ENCODE data around the gene ABCC4. TPM values are rescaled to one million over a fixed set of nuclear protein-coding genes. Genes with fewer than 3 reads are reported as not detected.

The ABCC4 gene
- polyA plus RNA-seq, 1 experiment = 140 TPM

DNA sequence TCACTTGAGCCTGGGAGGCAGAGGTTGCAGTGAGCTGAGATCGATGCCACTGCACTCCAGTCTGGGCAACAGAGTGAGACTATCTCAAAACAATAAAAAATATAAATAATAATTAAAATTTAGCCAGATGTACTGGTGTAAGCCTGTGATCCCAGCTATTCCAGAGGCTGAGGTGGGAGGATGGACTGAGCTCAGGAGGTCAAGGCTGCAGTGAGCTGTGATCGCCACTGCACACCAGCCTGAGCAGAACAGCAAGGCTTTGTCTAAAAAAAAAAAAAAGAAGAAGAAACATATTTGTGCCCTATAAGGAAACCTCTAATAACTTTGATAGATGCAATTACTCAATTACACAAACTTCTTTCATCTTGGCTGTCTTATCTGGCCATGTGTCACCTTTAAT, 52.3 kb downstream of the ABCC4 start:
- Histone ChIP-seq H3K27ac (ENCODE audit: low read depth, low read length) (no peak overlapping the region), H3K4me3 (ENCODE audit: low read depth, low read length) (no peak overlapping the region), H3K27me3 (ENCODE audit: control insufficient read depth, insufficient read depth, low read length) (no peaks in the 10 kb centered on the region), H3K9me3 (ENCODE audit: control insufficient read depth, insufficient read depth, low read length) (no peaks in the 10 kb centered on the region)
- TF ChIP-seq, protein P1, sequence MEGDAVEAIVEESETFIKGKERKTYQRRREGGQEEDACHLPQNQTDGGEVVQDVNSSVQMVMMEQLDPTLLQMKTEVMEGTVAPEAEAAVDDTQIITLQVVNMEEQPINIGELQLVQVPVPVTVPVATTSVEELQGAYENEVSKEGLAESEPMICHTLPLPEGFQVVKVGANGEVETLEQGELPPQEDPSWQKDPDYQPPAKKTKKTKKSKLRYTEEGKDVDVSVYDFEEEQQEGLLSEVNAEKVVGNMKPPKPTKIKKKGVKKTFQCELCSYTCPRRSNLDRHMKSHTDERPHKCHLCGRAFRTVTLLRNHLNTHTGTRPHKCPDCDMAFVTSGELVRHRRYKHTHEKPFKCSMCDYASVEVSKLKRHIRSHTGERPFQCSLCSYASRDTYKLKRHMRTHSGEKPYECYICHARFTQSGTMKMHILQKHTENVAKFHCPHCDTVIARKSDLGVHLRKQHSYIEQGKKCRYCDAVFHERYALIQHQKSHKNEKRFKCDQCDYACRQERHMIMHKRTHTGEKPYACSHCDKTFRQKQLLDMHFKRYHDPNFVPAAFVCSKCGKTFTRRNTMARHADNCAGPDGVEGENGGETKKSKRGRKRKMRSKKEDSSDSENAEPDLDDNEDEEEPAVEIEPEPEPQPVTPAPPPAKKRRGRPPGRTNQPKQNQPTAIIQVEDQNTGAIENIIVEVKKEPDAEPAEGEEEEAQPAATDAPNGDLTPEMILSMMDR (IDR thresholded peaks at IDR 0.05; ENCODE audit: low read depth, low read length) = no peak
- DNase-seq (ENCODE audit: low read depth, low spot score) = no peak
- ChIA-PET POLR2A (no interaction called here), CTCF (no interaction called here)

DNA sequence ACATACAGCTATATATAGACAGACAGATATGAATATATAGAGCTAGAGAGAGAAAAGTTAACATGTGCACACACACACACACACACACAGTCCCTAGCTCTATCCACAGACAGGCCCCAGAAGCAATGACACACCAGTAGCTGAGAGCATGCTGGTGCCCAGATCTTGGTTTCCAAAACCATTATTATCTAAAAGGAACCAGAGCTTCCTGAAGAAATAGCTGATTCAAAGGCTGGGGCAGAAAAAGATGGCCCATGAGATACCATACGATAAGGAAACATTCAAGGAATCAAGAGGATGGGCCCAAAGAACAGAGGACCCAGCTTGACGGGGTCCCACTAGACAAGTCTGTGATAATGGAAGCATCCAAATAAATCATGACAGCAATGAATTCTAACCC, 53.4 kb downstream of the ABCC4 start:
- no peaks in the 10 kb centered on the region for H3K9me3 ChIP-seq (ENCODE audit: control insufficient read depth, insufficient read depth, low read length)
- no peak overlapping the region for H3K4me3 ChIP-seq (ENCODE audit: low read depth, low read length)
- no peak for DNase-seq (ENCODE audit: low read depth, low spot score)
- POLR2A ChIA-PET = no interaction called here
- H3K27ac ChIP-seq (ENCODE audit: low read depth, low read length) = no peak overlapping the region
- no peaks in the 10 kb centered on the region for H3K27me3 ChIP-seq (ENCODE audit: control insufficient read depth, insufficient read depth, low read length)
- CTCF ChIA-PET = no interaction called here
- TF ChIP-seq, protein P1 (IDR thresholded peaks at IDR 0.05; ENCODE audit: low read depth, low read length) = no peak

DNA sequence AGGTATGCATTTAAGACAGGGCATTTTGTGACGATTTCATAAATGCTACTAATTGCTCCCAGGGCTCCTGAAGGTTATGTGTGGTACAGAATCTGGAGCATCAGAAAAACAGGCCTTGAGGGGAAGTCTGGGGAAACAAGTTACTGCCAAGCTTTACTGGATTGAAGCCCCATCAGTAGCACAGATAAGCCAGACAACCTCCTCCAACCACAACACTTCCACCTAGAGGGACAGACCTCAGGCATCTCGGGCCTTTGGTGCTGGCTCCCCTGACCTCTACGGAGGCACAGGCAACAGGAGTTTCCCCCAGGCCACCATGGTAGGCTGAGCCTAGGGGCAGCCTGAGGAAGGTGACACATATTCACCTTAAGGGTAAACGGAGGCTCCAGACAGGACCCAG, 54.1 kb downstream of the ABCC4 start:
- TF ChIP-seq, protein P1 (IDR thresholded peaks at IDR 0.05; ENCODE audit: low read depth, low read length) = no peak
- Histone ChIP-seq H3K9me3 (ENCODE audit: control insufficient read depth, insufficient read depth, low read length) (no peaks in the 10 kb centered on the region), H3K27ac (ENCODE audit: low read depth, low read length) (no peak overlapping the region), H3K4me3 (ENCODE audit: low read depth, low read length) (no peak overlapping the region), H3K27me3 (ENCODE audit: control insufficient read depth, insufficient read depth, low read length) (no peaks in the 10 kb centered on the region)
- DNase-seq (ENCODE audit: low read depth, low spot score) = no peak
- ChIA-PET POLR2A (no interaction called here), CTCF (interaction anchor here (0.6 kb wide), 1 partner anchor 48 kb away, joined by 3 read pairs; no protein-coding TSS in a partner anchor)

DNA sequence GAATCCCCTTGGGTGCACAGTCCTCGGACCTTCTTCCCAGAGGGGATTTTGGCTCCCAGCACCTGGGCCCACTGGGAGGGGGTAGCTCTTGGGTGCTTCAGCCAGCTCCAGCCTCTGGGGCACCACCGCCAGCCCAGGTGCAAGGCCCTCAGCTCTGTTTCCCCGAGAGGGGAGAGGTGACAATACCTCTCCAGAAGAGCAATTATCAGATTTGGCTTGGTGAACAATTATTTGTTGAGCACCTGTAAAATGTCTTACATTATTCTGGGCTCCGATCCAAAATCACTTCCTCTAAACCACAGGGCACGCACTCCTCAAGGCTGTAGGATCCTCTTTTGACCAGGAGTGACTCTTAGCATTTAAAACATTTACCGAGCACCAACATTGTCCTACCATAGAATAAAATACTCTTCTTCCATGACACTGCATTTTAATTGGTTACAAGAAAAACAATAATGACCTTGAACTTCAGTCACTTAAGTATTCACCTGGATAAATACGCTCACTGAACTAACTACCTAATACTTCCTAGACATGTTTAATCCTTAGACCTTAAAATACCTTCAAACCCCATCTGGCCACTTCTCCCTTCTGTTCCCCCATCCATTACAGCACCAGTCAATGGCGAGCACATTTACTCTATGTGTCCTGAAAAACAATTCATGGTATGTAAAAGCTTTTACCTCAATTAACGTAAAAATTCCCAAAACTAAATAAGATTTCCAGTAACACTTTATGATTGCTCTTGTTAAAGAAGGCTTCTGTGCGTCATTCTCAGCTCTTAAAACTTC, 54.8 kb downstream of the ABCC4 start:
- Histone ChIP-seq H3K9me3 (ENCODE audit: control insufficient read depth, insufficient read depth, low read length) (no peaks in the 10 kb centered on the region), H3K4me3 (ENCODE audit: low read depth, low read length) (no peak overlapping the region), H3K27ac (ENCODE audit: low read depth, low read length) (no peak overlapping the region), H3K27me3 (ENCODE audit: control insufficient read depth, insufficient read depth, low read length) (no peaks in the 10 kb centered on the region)
- DNase-seq (ENCODE audit: low read depth, low spot score) = no peak
- TF ChIP-seq, protein P1 (IDR thresholded peaks at IDR 0.05; ENCODE audit: low read depth, low read length) = no peak
- POLR2A ChIA-PET = no interaction called here
- CTCF ChIA-PET = interaction anchor here (0.6 kb wide), 1 partner anchor 49 kb away, joined by 3 read pairs; no protein-coding TSS in a partner anchor

DNA sequence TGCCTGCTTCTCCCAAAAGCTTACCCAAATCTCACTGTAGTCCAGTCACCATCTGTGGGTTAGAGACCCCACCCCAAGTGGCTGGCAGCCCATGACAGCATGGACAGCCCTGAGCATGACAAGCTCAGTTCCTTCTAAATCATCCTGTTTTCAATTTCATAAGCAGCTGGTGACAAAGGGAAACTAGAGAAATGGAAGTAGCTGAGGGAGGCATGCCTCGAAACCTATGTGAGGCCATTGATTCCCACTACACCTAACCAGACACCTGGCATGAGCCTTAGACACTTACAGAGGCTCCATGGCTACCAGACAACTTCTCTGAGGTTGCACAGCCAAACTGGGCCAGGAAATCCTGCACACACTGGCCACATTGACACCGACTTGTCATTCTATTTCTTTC, 56.2 kb downstream of the ABCC4 start:
- Histone ChIP-seq H3K27ac (ENCODE audit: low read depth, low read length) (no peak overlapping the region), H3K9me3 (ENCODE audit: control insufficient read depth, insufficient read depth, low read length) (no peaks in the 10 kb centered on the region), H3K27me3 (ENCODE audit: control insufficient read depth, insufficient read depth, low read length) (no peaks in the 10 kb centered on the region), H3K4me3 (ENCODE audit: low read depth, low read length) (no peak overlapping the region)
- ChIA-PET CTCF (interaction anchor here (0.6 kb wide), 1 partner anchor 21 kb away, joined by 4 read pairs; no protein-coding TSS in a partner anchor), POLR2A (no interaction called here)
- TF ChIP-seq, protein P1 (IDR thresholded peaks at IDR 0.05; ENCODE audit: low read depth, low read length) = no peak
- no peak for DNase-seq (ENCODE audit: low read depth, low spot score)

Data from AG04450 (cell line).